ENCODE results near the gene COL23A1.
"Not testable (repeated sequence)": the region's sequence is repeated elsewhere in the genome, so short reads cannot be mapped to it uniquely, and the experiment has no call there.

Gene COL23A1

DNA sequence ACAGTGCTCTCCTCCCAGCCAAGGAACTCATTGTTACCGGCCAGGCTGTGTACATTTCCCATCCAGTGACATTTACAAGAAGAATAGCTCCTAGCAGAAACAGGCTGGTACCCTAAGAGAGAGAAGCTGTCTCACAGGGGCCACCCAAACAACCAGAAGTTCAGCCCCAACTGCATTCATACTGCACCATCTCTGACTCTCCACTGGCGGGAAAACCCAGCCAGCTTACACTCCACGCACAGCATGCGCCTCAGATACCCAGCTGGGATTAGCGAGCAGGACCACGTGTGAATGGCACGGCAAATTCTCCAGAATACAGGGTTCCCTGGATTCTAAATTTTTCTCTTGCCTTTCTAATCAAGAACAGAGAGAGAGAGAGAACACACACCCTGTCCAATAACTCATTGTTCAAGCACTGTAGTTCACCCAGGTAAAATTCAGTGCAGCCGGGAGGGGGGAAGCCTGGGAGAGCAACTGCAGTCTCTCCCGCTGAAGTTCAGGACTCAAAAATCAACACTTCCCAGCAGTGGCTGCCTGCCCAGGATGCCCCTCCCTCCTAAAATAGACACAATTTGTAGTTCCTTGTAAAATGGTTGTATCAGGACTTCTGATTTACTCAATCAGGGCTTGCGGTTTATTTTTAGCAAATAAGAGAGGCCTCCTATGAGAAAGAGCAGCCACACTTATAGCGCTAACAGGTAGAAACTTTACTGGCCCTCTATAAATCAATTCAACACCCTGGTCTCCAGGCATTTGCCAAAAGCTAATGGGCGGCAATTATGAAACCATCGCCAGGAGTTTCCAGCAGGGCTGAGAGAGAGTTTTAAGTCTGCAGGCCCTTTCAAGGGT, 2.2 kb downstream of the COL23A1 start:
- no peak for DNase-seq

DNA sequence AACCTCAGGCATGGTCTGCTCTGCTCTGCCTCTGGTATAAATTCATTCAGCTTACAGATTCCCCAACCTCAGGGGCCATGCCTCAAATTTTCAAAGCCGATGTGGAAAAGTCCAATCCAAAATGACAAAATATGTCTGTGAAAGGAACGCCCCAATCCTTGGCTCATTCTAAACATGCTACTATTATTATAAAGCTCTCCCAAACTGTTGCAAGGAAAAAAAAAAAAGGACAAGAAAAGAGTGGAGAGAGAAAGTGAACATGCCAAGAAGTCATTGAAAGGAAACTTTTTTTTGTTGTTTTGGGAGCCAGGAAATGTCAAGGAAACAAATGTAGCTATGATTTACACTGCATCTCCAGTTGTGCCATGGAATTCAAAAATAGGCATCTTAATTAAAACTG, 3.8 kb downstream of the COL23A1 start:
- DNase-seq, result no peak

DNA sequence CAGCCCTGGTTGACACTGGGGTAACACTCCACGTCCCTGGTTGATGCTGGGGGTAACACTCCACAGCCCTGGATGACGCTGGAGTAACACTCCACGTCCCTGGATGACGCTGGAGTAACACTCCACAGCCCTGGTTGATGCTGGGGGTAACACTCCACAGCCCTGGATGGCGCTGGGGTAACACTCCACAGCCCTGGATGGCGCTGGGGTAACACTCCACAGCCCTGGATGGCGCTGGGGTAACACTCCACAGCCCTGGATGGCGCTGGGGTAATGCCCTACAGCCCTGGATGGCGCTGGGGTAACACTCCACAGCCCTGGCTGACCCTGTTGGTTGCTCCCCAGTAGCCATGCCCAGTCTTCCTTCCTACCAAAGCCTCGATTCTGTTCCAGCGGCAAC, 4.8 kb downstream of the COL23A1 start:
- DNase-seq, result not testable (repeated sequence)

GRCh38 chr5:178583279-178583678, 6.9 kb downstream of the COL23A1 start:
- no peak for DNase-seq

GRCh38 chr5:178582291-178582690, 7.9 kb downstream of the COL23A1 start:
- no peak for DNase-seq

- DNase-seq, result no peak
Measured at GRCh38 chr5:178581621-178582020, 8.6 kb downstream of the COL23A1 start.

DNA sequence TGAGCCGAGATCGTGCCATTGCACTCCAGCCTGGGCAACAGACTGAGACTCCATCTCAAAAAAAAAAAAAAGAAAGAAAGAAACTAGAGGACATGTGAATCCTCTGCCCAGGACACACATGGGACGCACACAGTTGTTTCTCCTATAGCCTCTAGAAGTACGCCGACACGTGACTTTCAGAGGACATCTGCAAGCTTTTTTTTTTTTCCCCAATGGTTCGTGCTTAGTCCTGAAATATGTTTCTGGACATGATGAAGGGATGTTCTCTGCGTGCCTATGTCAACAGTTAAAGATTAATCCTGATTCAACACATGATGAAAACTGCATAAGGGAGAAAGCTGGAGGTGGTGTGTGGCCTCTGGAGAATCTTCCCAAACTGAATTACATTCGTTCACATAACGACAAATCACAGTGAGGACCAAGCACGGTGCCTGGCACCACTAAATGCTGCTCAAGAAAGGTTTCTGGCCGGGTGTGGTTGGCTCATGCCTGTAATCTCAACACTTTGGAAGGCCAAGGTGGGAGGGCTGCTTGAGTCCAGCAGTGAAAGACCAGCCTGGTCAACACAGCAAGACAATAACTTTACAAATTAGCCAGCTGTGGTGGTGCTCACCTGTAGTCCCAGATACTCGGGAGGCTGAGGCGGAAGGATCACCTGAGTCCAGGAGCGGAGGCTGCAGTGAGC, 9.8 kb downstream of the COL23A1 start:
- DNase-seq, result no peak

GRCh38 chr5:178577944-178578343, 12.2 kb downstream of the COL23A1 start:
- DNase-seq, result no peak

GRCh38 chr5:178577376-178577839, 12.8 kb downstream of the COL23A1 start:
- no peak for DNase-seq

DNA sequence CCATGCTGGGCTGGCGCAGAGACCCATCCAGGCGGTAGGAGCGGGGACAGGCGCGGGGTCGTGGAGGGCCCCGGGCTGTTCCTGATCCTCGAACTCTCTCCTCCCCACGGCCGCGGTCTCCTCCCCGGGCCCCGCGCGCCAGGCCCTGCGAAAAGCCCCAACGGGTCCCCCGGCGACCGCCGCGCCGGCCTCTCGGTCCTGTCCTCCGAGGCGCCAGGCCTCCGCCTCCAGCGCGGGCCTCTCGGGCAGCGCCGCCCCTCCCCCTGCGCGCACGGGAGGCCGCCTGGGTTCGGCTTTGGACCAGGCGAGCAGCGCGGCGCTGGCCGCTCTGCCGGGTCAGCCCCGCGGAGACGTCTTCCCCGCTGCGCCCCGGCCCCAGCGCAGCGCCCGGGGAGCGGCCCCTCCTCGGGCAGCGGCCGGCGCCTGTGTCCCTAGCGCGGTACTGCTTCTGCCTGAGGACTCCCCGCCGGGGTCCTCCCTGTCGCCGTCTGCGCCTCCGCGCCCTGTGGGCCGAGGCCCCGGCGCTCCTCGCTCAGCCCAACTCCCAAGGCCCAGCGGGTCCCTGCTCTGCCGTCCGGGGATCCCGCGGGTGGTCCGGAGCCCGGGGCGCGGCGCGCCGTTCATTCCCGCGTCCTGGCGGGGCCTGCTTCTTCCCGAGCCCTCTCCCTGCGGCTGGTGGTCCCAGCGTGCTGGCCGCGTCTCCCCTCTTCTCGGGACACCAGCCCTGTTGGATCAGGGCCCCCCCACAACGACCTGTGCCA, 13.4 kb downstream of the COL23A1 start:
- no peak for DNase-seq

DNA sequence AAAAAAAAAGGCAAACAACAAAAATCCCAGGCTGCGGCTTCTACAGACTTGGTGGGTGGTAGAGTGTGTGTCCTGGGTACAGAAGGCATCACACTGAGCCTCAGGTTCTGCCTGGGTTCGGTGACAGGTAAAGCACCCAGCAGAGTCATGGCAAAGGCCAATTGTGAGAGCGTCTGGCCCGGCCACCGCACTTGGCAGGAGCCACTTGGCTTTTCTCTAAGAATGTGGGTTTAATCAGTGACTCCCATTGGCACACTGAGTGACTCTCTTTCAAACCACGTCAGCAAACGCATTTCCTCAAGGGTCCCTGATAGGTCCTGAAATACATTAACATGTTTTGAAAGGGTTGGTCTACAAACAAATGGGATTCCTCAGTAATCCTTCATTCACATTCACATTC, 17.0 kb downstream of the COL23A1 start:
- DNase-seq, result no peak

DNA sequence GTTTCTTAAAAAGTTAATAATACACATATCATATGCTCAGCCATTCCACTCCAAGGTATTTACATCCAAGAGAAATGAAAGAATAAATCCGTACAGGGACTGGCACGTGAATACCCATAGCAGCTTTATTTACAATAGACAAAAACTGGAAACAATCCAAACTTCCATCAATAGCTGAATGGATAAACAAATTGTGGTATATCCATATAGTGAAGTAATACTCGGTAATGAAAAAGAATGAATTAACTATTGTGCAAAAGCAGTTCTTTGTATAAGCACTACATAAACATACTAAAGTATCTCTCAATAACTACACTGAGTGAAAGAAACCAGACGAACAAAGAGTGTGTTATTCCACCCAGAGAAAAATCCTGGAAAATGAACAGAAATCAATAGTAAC, 17.6 kb downstream of the COL23A1 start:
- DNase-seq, result no peak

DNA sequence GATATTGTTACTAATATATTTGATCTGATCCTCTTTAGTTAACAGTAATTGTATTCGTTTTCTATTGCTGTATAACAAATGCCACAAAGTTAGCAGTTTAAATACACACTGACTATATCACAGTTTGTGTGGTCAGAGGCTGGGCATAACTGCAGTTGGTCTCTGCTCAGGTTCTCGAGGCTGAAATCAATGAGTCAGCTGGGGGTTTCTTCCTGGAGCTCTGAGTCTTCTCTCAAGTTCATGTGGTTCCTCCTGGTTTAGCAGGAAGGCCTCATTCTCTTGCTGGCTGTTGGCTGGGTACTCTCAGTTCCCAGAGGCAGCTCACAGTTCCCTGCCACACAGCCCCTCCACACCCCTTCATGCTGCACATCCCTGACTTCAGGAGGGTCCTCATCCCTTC, 20.7 kb downstream of the COL23A1 start:
- DNase-seq, result no peak

DNA sequence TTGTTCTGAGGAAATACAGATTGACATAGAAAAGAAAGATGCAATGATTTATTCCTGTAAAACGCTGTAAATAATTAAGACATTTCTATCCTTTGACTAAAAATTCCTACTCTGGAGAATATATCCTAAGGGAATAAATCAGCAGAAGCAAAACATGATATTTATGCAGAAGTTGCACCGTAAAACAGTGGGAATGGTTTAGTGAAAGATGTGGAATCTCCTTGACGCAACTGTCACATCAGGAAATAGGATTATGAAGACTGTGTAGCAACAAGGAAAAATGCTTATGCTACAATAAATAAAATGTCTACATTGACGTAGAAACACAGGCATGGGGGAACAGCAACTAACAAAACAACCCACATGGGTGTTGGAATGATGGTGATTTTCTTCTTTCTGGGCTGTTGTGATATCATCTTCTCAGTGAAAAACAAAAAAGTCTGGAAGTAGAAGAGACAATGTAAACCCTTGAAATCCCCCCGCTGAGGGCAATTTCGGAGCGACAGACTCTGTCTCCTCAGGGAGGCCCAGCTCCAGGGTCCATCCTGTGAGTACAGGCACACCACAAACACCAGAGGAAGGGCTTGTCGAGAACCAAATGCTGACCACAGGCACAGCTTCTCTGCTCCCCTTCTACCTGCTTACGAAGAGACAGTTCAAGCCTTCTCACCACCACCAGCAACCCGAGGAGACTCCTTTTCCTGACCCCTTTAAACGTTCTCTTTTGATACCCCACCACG, 25.2 kb downstream of the COL23A1 start:
- DNase-seq, result no peak

- DNase-seq, result no peak
Measured at GRCh38 chr5:178564397-178564796, 25.8 kb downstream of the COL23A1 start.

- DNase-seq, result no peak
Measured at GRCh38 chr5:178563621-178564020, 26.6 kb downstream of the COL23A1 start.

- no peak for DNase-seq
Measured at GRCh38 chr5:178561746-178562264, 28.4 kb downstream of the COL23A1 start.

- DNase-seq, result no peak
Measured at GRCh38 chr5:178560911-178561310, 29.3 kb downstream of the COL23A1 start.

DNA sequence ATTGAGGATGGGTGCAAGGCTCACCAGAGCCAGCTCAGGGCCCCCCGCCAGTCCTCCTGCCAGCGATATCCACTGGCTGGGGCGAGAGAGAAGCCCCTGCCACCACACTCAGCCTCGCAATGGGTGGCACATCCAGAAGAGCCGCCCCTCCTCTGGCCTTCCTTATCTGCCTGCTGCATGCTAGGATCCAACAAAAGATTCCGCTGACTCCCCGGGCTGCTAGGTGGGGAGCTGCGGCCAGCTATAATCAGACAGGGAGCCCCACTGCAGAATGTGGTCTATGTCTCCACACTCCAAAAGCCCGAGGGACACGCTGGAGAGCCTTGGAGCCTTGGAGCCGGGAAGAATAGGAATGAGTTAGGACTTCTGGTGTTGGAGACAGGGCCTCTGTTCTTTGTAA, 32.8 kb downstream of the COL23A1 start:
- DNase-seq, result no peak

DNA sequence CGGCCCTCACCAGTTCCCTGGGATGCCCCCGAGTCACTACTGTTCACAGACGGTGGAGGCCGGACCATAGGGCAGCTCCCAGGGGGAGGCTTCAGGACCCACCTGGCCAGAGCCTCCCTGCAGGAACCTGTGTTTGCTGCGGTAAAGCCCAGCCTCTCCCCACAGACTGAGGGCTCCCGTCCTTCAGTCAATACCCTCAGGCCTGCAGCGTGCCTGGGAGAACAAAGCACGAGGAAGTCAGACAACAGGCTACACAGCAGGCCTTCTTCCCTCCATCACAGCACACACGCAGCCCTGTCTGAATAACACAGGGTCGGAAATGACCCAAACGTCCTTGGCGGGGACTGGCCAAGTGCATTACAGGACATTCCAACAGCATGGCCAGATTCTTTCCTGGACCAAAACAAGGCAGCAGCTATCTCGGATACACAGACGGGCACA, 34.4 kb downstream of the COL23A1 start:
- no peak for DNase-seq

DNA sequence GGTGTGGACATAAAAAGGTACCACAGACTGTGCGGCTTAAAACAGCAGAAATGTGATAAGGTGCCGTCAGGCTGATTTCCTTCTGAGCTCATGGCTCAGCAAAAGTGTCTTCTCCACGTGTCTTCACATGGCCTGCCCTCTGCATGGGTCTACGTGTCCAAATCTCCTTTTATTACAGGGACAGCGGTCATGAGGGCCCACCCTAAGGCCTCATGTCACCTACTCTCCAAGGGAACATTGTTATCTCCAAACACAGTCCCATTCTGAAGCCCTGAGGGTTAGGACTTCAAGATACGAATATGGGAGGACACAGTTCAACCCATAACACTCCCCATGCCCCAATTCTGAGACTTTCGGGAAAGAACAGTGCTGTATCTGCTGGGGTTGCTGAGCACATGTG, 35.2 kb downstream of the COL23A1 start:
- no peak for DNase-seq

GRCh38 chr5:178554311-178554710, 35.9 kb downstream of the COL23A1 start:
- DNase-seq, result no peak

GRCh38 chr5:178553517-178553916, 36.7 kb downstream of the COL23A1 start:
- DNase-seq, result no peak
